DND-41 (cell line): Measurements from ENCODE around the gene KLF13.
A peak's percentile ranks its signal among the peaks of the same experiment; 100 is the strongest.

Source experiments
- ATAC-seq: fragments of 200-7000 bp; cut with Tn5 transposase; 3 replicates; pipeline ENCODE4 v1.9.1; 2021; ENCODE audit warnings: low read depth; ENCODE audit not compliant: insufficient read depth
- DNase-seq: peaks from one replicate; pipeline ENCODE4 v3.0.0-alpha.2; 2020
- H2AFZ ChIP-seq: 2 replicates; pipeline ENCODE4 v1.6.0; 2012; ENCODE audit warnings: low read depth, low read length
- H3K27ac ChIP-seq: 2 replicates; pipeline ENCODE4 v1.5.1; 2012; ENCODE audit warnings: low read length, inconsistent platforms
- H3K27me3 ChIP-seq: fragments of 200-600 bp; sonication (generic); 2 replicates; pipeline ENCODE4 v1.6.0; 2012; ENCODE audit warnings: low read length, mild to moderate bottlenecking, inconsistent platforms; ENCODE audit not compliant: insufficient read depth, poor library complexity
- H3K36me3 ChIP-seq: 2 replicates; pipeline ENCODE4 v1.5.1; 2012; ENCODE audit warnings: low read length, inconsistent platforms; ENCODE audit not compliant: insufficient read depth
- H3K4me1 ChIP-seq: 2 replicates; pipeline ENCODE4 v1.5.1; 2012; ENCODE audit warnings: mild to moderate bottlenecking, low read length; ENCODE audit not compliant: insufficient read depth
- H3K4me2 ChIP-seq: 2 replicates; pipeline ENCODE4 v1.6.0; 2012; ENCODE audit warnings: mild to moderate bottlenecking, moderate library complexity, low read length, inconsistent platforms; ENCODE audit not compliant: insufficient read depth
- H3K4me3 ChIP-seq, 2 experiments: fragments of 200-600 bp in 1 of 2; shearing (Covaris generic) in 1 of 2; 2 replicates each; pipeline ENCODE4 v1.5.1; 2012 to 2016; ENCODE audit warnings: inconsistent platforms in 2 of 2, low read length in 2 of 2, mild to moderate bottlenecking in 2 of 2, low read depth in 1 of 2, moderate library complexity in 1 of 2
- H3K79me2 ChIP-seq: 2 replicates; pipeline ENCODE4 v1.6.0; 2012; ENCODE audit warnings: low read length, inconsistent platforms; ENCODE audit not compliant: insufficient read depth
- H3K9ac ChIP-seq: 2 replicates; pipeline ENCODE4 v1.6.0; 2012; ENCODE audit warnings: low read depth, mild to moderate bottlenecking, inconsistent platforms, low read length, moderate library complexity
- H3K9me3 ChIP-seq: 2 replicates; pipeline ENCODE4 v1.5.1; 2012; ENCODE audit warnings: low read length, moderate library complexity, mild to moderate bottlenecking, inconsistent platforms; ENCODE audit not compliant: insufficient read depth, severe bottlenecking
- H4K20me1 ChIP-seq: 2 replicates; pipeline ENCODE4 v1.6.0; 2012; ENCODE audit warnings: low read length; ENCODE audit not compliant: insufficient read depth
- EZH2 ChIP-seq: IDR thresholded peaks from 3 replicates; pipeline ENCODE4 v1.6.1; 2012; ENCODE audit warnings: borderline replicate concordance, low read depth, mild to moderate bottlenecking, moderate library complexity, low read length, inconsistent platforms; ENCODE audit not compliant: severe bottlenecking
- TF ChIP-seq, protein P1 (sequence below): IDR thresholded peaks from 2 replicates; pipeline ENCODE4 v1.5.1; 2012; ENCODE audit warnings: borderline replicate concordance, low read length, moderate library complexity, mild to moderate bottlenecking; ENCODE audit not compliant: poor library complexity, severe bottlenecking; ENCODE audit errors: extremely low read depth

The KLF13 gene

DNA sequence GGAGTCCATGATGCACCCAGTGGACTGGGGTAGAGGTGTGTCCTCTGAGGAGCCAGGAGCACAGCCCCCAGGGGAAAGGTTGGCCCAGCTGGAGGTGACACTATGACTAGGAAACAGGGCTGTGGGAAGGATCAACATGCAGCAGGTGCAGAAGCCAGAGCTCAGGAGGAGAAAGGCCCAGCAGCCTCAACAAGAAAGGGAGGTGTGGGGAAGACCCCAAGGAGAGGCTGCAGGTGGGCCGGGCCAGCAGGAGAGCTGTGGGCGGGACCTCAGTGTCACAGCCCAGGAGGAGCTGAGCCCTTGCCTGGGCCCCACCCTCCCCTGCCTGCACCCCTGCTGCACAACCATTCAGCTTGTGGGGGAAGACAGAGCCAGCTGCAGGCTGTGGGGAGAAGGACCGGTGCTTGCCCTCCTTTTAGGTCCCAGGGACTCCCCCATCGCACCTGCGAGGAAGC is 18.4 kb upstream of the KLF13 start:
- H3K9me3 ChIP-seq, result peaks cover 1% of the 10 kb centered on the region
- H2AFZ ChIP-seq, result no peak overlapping the region
- H3K36me3 ChIP-seq, result no peaks in the 10 kb centered on the region
- TF ChIP-seq, protein P1, sequence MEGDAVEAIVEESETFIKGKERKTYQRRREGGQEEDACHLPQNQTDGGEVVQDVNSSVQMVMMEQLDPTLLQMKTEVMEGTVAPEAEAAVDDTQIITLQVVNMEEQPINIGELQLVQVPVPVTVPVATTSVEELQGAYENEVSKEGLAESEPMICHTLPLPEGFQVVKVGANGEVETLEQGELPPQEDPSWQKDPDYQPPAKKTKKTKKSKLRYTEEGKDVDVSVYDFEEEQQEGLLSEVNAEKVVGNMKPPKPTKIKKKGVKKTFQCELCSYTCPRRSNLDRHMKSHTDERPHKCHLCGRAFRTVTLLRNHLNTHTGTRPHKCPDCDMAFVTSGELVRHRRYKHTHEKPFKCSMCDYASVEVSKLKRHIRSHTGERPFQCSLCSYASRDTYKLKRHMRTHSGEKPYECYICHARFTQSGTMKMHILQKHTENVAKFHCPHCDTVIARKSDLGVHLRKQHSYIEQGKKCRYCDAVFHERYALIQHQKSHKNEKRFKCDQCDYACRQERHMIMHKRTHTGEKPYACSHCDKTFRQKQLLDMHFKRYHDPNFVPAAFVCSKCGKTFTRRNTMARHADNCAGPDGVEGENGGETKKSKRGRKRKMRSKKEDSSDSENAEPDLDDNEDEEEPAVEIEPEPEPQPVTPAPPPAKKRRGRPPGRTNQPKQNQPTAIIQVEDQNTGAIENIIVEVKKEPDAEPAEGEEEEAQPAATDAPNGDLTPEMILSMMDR, result peak; percentile 13
- TF ChIP-seq EZH2, result no peak
- peak overlapping the region; percentile 44; the same call in 1 of the 2 replicates for H3K27ac ChIP-seq
- peak; percentile 81 for ATAC-seq
- no peaks in the 10 kb centered on the region for H4K20me1 ChIP-seq
- no peaks in the 10 kb centered on the region for H3K79me2 ChIP-seq
- H3K4me2 ChIP-seq, result no peak overlapping the region
- H3K4me1 ChIP-seq, result peaks cover 21% of the 10 kb centered on the region
- no peak overlapping the region for H3K9ac ChIP-seq
- H3K4me3 ChIP-seq, result no peak overlapping the region
- H3K27me3 ChIP-seq, result no peaks in the 10 kb centered on the region
- DNase-seq, result peak; percentile 64

DNA sequence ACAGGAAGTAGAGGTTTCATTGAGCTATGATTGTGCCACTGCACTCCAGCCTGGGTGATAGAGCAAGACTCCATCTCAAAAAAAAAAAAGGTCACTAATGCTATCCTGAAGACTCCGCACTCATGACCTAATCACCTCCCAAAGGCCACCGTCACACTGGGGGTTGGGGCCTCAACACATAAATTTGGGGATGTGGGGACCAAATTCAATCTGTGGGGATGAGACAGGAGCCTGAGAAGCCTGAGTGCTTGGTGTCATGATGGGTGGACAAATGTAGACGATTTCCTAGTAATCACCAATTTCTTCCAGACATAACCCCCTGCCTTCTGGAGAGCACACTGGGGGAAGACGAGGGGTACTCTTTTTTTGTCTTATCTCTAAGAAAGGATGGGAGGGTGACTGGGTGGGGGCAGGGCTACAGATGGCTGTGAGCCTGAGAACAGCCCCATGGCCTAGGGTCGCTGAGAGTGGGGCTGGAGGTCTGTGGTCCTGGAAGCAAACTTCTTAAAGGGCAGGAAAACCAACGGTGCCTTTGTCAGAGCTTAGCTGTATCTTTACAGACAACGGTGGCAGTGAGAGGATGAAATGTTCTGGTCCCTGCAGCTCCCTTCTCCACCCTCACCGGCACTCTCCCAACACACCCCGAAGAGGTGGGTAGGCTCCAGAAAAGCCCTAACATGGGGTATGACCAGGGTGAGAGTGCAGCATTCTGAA is 16.6 kb upstream of the KLF13 start:
- no peaks in the 10 kb centered on the region for H3K27me3 ChIP-seq
- no peak for ATAC-seq

DNA sequence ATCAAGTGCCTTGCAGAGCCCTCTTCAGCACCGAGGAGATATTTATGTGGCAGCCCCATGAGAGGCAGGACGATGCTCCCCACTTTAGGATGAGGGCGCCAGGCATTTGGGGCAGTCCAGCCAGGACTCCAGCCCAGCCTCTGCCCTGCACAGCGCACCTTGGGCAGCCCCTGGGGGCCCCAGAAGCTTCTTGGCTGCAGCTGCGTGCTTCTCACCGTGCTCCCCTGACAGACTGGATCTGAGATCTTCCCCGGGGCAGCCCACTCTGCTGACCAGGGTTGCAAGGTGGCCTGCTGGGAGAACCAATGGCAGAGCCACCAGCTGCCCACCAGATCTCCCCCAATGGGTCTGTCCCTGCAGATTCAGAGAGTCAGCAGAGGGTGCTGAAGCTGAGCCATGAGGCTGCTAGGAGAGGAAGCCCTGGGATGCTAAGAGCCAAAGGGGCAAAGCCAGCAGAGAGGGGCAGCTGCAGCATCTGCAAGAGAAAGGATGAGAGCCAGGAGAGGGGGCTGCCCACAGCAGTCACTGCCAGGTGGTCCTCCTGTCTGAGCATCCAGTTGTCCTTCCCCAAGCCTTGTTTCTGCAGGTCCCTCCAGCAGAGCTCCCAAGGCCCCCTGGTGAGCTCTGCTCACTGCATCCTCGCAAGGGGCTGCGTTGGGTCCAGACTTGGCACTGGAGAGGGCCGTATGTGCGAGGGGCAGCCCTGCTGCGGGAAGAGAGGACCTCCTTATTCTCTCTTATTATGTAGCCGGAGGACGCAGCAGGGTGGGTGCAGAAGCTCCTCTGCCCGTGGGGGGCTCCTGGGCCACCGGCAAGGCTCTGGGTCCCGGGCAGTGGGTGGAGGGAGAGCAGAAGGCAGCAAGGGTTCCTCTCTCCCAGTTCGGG is 14.7 kb upstream of the KLF13 start:
- no peak overlapping the region for H3K4me2 ChIP-seq
- no peaks in the 10 kb centered on the region for H4K20me1 ChIP-seq
- no peak for DNase-seq
- no peaks in the 10 kb centered on the region for H3K27me3 ChIP-seq
- no peak overlapping the region for H3K9ac ChIP-seq
- H3K79me2 ChIP-seq, result no peaks in the 10 kb centered on the region
- H3K9me3 ChIP-seq, result peaks cover 8% of the 10 kb centered on the region
- H3K27ac ChIP-seq, result no peak overlapping the region
- H2AFZ ChIP-seq, result no peak overlapping the region
- ATAC-seq, result no peak
- H3K36me3 ChIP-seq, result no peaks in the 10 kb centered on the region
- H3K4me3 ChIP-seq, result no peak overlapping the region
- H3K4me1 ChIP-seq, result peaks cover 31% of the 10 kb centered on the region
- no peak for TF ChIP-seq EZH2
- TF ChIP-seq, protein P1, result no peak

More for the DNA sequence above, 16.6 kb upstream of the KLF13 start:
- Histone ChIP-seq H3K4me3 (no peak overlapping the region), H2AFZ (no peak overlapping the region), H3K27ac (no peak overlapping the region), H3K79me2 (no peaks in the 10 kb centered on the region), H3K9me3 (peaks cover 8% of the 10 kb centered on the region), H3K4me2 (no peak overlapping the region), H3K4me1 (peaks cover 21% of the 10 kb centered on the region), H3K9ac (no peak overlapping the region), H3K36me3 (no peaks in the 10 kb centered on the region), H4K20me1 (no peaks in the 10 kb centered on the region)
- peak; percentile 9 for DNase-seq
- no peak for TF ChIP-seq EZH2
- TF ChIP-seq, protein P1, result no peak
